ENCODE data around the gene ENPP6.

The ENPP6 gene

GRCh38 chr4:184217634-184218033 lies at the start of gene ENPP6:
ENPP6 (minus strand) TSS chr4:184217873; CDS start chr4:184217819, 54 bp downstream.
- no peak for DNase-seq (ENCODE audit: low read depth in 3 of 3)

GRCh38 chr4:184267206-184267608 lies 49.5 kb upstream of the ENPP6 start:
- no peak for DNase-seq (ENCODE audit: low read depth in 3 of 3)

GRCh38 chr4:184265546-184266351 lies 48.1 kb upstream of the ENPP6 start:
- DNase-seq (ENCODE audit: low read depth in 3 of 3) = no peak

GRCh38 chr4:184263910-184264732 lies 46.4 kb upstream of the ENPP6 start:
- peak; percentile 91 to 94 (median 93) for DNase-seq (ENCODE audit: low read depth in 3 of 3)

- no peak for DNase-seq (ENCODE audit: low read depth in 3 of 3)
Measured at GRCh38 chr4:184263461-184263860, 45.8 kb upstream of the ENPP6 start.

GRCh38 chr4:184262901-184263300 lies 45.2 kb upstream of the ENPP6 start:
- no peak for DNase-seq (ENCODE audit: low read depth in 3 of 3)

GRCh38 chr4:184261246-184261645 lies 43.6 kb upstream of the ENPP6 start:
- DNase-seq (ENCODE audit: low read depth in 3 of 3) = no peak

- DNase-seq (ENCODE audit: low read depth in 3 of 3) = no peak
Measured at GRCh38 chr4:184259866-184260265, 42.2 kb upstream of the ENPP6 start.

- DNase-seq (ENCODE audit: low read depth in 3 of 3) = no peak
Measured at GRCh38 chr4:184259081-184259480, 41.4 kb upstream of the ENPP6 start.

GRCh38 chr4:184255871-184256642 lies 38.4 kb upstream of the ENPP6 start:
- no peak for DNase-seq (ENCODE audit: low read depth in 3 of 3)

GRCh38 chr4:184255361-184255760 lies 37.7 kb upstream of the ENPP6 start:
- no peak for DNase-seq (ENCODE audit: low read depth in 3 of 3)

- DNase-seq (ENCODE audit: low read depth in 3 of 3) = no peak
Measured at GRCh38 chr4:184253072-184253420, 35.4 kb upstream of the ENPP6 start.

GRCh38 chr4:184252136-184253071 lies 34.7 kb upstream of the ENPP6 start:
- no peak for DNase-seq (ENCODE audit: low read depth in 3 of 3)

GRCh38 chr4:184251670-184251980 lies 34.0 kb upstream of the ENPP6 start:
- no peak for DNase-seq (ENCODE audit: low read depth in 3 of 3)

GRCh38 chr4:184250795-184251669 lies 33.4 kb upstream of the ENPP6 start:
- DNase-seq (ENCODE audit: low read depth in 3 of 3) = no peak

GRCh38 chr4:184248216-184248615 lies 30.5 kb upstream of the ENPP6 start:
- no peak for DNase-seq (ENCODE audit: low read depth in 3 of 3)

- DNase-seq (ENCODE audit: low read depth in 3 of 3) = no peak
Measured at GRCh38 chr4:184247421-184247820, 29.7 kb upstream of the ENPP6 start.

- DNase-seq (ENCODE audit: low read depth in 3 of 3) = no peak
Measured at GRCh38 chr4:184246426-184246825, 28.8 kb upstream of the ENPP6 start.

GRCh38 chr4:184238072-184238745 lies 20.5 kb upstream of the ENPP6 start:
- no peak for DNase-seq (ENCODE audit: low read depth in 3 of 3)

GRCh38 chr4:184237612-184238011 lies 19.9 kb upstream of the ENPP6 start:
- peak in 1 of 3 experiments; percentile 32 for DNase-seq (ENCODE audit: low read depth in 3 of 3)
